ENCODE measurements around the gene SSTR1. TPM values are rescaled to one million over a fixed set of nuclear protein-coding genes. Genes with fewer than 3 reads are reported as not detected.

Gene SSTR1
- total RNA-seq, 4 donors from 2014 or later = 2.5 to 13.1 (median 9.8) TPM

- TF ChIP-seq CTCF (IDR thresholded peaks at IDR 0.05) (no peak), POLR2A (IDR thresholded peaks at IDR 0.05) (no peak)
Observed at GRCh38 chr14:38226366-38226765, 18.7 kb downstream of the SSTR1 start.

GRCh38 chr14:38233218-38233617 lies 25.5 kb downstream of the SSTR1 start:
- DNase-seq = no peak
- Histone ChIP-seq H3K36me3 (no peaks in the 10 kb centered on the region), H3K4me1 (no peaks in the 10 kb centered on the region), H3K4me3 (no peak overlapping the region), H3K27me3 (no peaks in the 10 kb centered on the region), H3K9me3 (no peaks in the 10 kb centered on the region), H3K27ac (no peak overlapping the region)
- no peak for TF ChIP-seq CTCF (IDR thresholded peaks at IDR 0.05)
- no peak for TF ChIP-seq POLR2A (IDR thresholded peaks at IDR 0.05)

More at GRCh38 chr14:38226366-38226765, 18.7 kb downstream of the SSTR1 start:
- DNase-seq = no peak
- no peaks in the 10 kb centered on the region for H3K9me3 ChIP-seq
- H3K4me3 ChIP-seq = no peak overlapping the region
- no peaks in the 10 kb centered on the region for H3K36me3 ChIP-seq
- H3K4me1 ChIP-seq = no peaks in the 10 kb centered on the region
- H3K27ac ChIP-seq = no peak overlapping the region
- H3K27me3 ChIP-seq = no peaks in the 10 kb centered on the region

- no peaks in the 10 kb centered on the region for H3K36me3 ChIP-seq
- H3K4me1 ChIP-seq = no peaks in the 10 kb centered on the region
- no peaks in the 10 kb centered on the region for H3K27me3 ChIP-seq
- TF ChIP-seq CTCF (IDR thresholded peaks at IDR 0.05) = no peak
- TF ChIP-seq POLR2A (IDR thresholded peaks at IDR 0.05) = no peak
- no peaks in the 10 kb centered on the region for H3K9me3 ChIP-seq
- no peak overlapping the region for H3K27ac ChIP-seq
- DNase-seq = no peak
- no peak overlapping the region for H3K4me3 ChIP-seq
Observed at GRCh38 chr14:38238332-38238731, 30.6 kb downstream of the SSTR1 start.

GRCh38 chr14:38238878-38239277 lies 31.2 kb downstream of the SSTR1 start:
- DNase-seq = no peak
- TF ChIP-seq POLR2A (IDR thresholded peaks at IDR 0.05) (no peak), CTCF (IDR thresholded peaks at IDR 0.05) (no peak)
- no peaks in the 10 kb centered on the region for H3K4me1 ChIP-seq

GRCh38 chr14:38243696-38244240 lies 36.1 kb downstream of the SSTR1 start:
- Histone ChIP-seq H3K4me1 (no peaks in the 10 kb centered on the region), H3K27ac (no peak overlapping the region), H3K36me3 (no peaks in the 10 kb centered on the region), H3K27me3 (no peaks in the 10 kb centered on the region), H3K9me3 (no peaks in the 10 kb centered on the region), H3K4me3 (no peak overlapping the region)
- TF ChIP-seq POLR2A (IDR thresholded peaks at IDR 0.05) = no peak
- no peak for TF ChIP-seq CTCF (IDR thresholded peaks at IDR 0.05)
- DNase-seq = no peak

More at GRCh38 chr14:38238878-38239277, 31.2 kb downstream of the SSTR1 start:
- H3K27me3 ChIP-seq = no peaks in the 10 kb centered on the region
- no peak overlapping the region for H3K27ac ChIP-seq
- H3K9me3 ChIP-seq = no peaks in the 10 kb centered on the region
- no peaks in the 10 kb centered on the region for H3K36me3 ChIP-seq
- no peak overlapping the region for H3K4me3 ChIP-seq

Measured in Peyer's patch (tissue), 4 donors.